Trophoblast cell (in vitro differentiated cells and primary cell): ENCODE data around the gene UVSSA.

ENCODE experiments used
- DNase-seq, 2 donors: peaks; one replicate each; pipeline ENCODE4 v3.0.0-alpha.2; 2016
- H2AFZ ChIP-seq: 2 replicates; pipeline ENCODE4 v1.6.1; 2013; ENCODE audit warnings: low read length, moderate library complexity, mild to moderate bottlenecking; ENCODE audit not compliant: insufficient read depth, poor library complexity
- H2AK5ac ChIP-seq: 2 replicates; pipeline ENCODE4 v1.6.1; 2013; ENCODE audit warnings: mild to moderate bottlenecking, low read length
- H2BK120ac ChIP-seq: 2 replicates; pipeline ENCODE4 v1.6.1; 2013; ENCODE audit warnings: low read length, mild to moderate bottlenecking, moderate library complexity; ENCODE audit not compliant: insufficient read depth, poor library complexity
- H2BK12ac ChIP-seq: 2 replicates; pipeline ENCODE4 v1.6.1; 2013; ENCODE audit warnings: mild to moderate bottlenecking, low read length, moderate library complexity
- H2BK5ac ChIP-seq: 2 replicates; pipeline ENCODE4 v1.6.1; 2013; ENCODE audit warnings: low read length, low read depth, moderate library complexity, mild to moderate bottlenecking; ENCODE audit not compliant: poor library complexity
- H3K14ac ChIP-seq: 2 replicates; pipeline ENCODE4 v1.6.1; 2013; ENCODE audit warnings: mild to moderate bottlenecking, low read length
- H3K18ac ChIP-seq: 2 replicates; pipeline ENCODE4 v1.6.1; 2013; ENCODE audit warnings: mild to moderate bottlenecking, low read length
- H3K23ac ChIP-seq: 2 replicates; pipeline ENCODE4 v1.6.1; 2013; ENCODE audit warnings: low read length
- H3K27ac ChIP-seq: 2 replicates; pipeline ENCODE4 v1.5.1; 2013; ENCODE audit warnings: low read depth, mild to moderate bottlenecking, inconsistent platforms, low read length, moderate library complexity
- H3K27me3 ChIP-seq: 2 replicates; pipeline ENCODE4 v1.6.1; 2013; ENCODE audit warnings: inconsistent platforms, mild to moderate bottlenecking, low read length, moderate library complexity; ENCODE audit not compliant: insufficient read depth
- H3K36me3 ChIP-seq, 2 experiments: 1 replicate in 1 of 2; 2 replicates in 1 of 2; pipeline ENCODE4 v1.6.1; 2013; ENCODE audit warnings: low read length in 2 of 2, mild to moderate bottlenecking in 2 of 2, moderate library complexity in 1 of 2; ENCODE audit not compliant: insufficient read depth in 2 of 2, control insufficient read depth in 1 of 2
- H3K4ac ChIP-seq: 2 replicates; pipeline ENCODE4 v1.6.1; 2013; ENCODE audit warnings: low read depth, mild to moderate bottlenecking, low read length, moderate library complexity
- H3K4me1 ChIP-seq, 2 experiments: 1 replicate in 1 of 2; 2 replicates in 1 of 2; pipeline ENCODE4 v1.6.1; 2013; ENCODE audit warnings: low read length in 2 of 2, mild to moderate bottlenecking in 2 of 2, moderate library complexity in 1 of 2; ENCODE audit not compliant: insufficient read depth in 2 of 2, control insufficient read depth in 1 of 2
- H3K4me2 ChIP-seq: 2 replicates; pipeline ENCODE4 v1.6.1; 2013; ENCODE audit warnings: inconsistent platforms, mild to moderate bottlenecking, low read length, moderate library complexity
- H3K4me3 ChIP-seq: 2 replicates; pipeline ENCODE4 v1.5.1; 2013; ENCODE audit warnings: mild to moderate bottlenecking, low read depth, low read length, inconsistent platforms
- H3K79me1 ChIP-seq: one replicate; pipeline ENCODE4 v1.6.1; 2013; ENCODE audit warnings: low read length
- H3K79me2 ChIP-seq: 2 replicates; pipeline ENCODE4 v1.6.1; 2013; ENCODE audit warnings: low read length, mild to moderate bottlenecking; ENCODE audit not compliant: control insufficient read depth, insufficient read depth, poor library complexity
- H3K9ac ChIP-seq: 2 replicates; pipeline ENCODE4 v1.6.1; 2013; ENCODE audit warnings: mild to moderate bottlenecking, low read length
- H3K9me3 ChIP-seq: 2 replicates; pipeline ENCODE4 v1.6.1; 2013; ENCODE audit warnings: low read depth, mild to moderate bottlenecking, control low read depth, inconsistent platforms, low read length; ENCODE audit not compliant: insufficient read depth
- H4K12ac ChIP-seq: 2 replicates; pipeline ENCODE4 v1.6.1; 2013; ENCODE audit warnings: low read depth, mild to moderate bottlenecking, low read length, moderate library complexity
- H4K8ac ChIP-seq: 2 replicates; pipeline ENCODE4 v1.6.1; 2013; ENCODE audit warnings: low read depth, mild to moderate bottlenecking, low read length, moderate library complexity
- H4K91ac ChIP-seq: one replicate; pipeline ENCODE4 v1.6.1; 2013; ENCODE audit warnings: low read depth, mild to moderate bottlenecking, low read length, moderate library complexity
- WGBS: extraction: QIAGEN DNeasy Blood & Tissue Kit; methylation state at CpG from one replicate; pipeline ENCODE4 v1.1.7; 2013; ENCODE audit warnings: missing lambda C conversion rate; ENCODE audit not compliant: insufficient read length, insufficient coverage; ENCODE audit errors: extremely low coverage; 5-methylcytosine and 5-hydroxymethylcytosine counted together

UVSSA gene

DNA sequence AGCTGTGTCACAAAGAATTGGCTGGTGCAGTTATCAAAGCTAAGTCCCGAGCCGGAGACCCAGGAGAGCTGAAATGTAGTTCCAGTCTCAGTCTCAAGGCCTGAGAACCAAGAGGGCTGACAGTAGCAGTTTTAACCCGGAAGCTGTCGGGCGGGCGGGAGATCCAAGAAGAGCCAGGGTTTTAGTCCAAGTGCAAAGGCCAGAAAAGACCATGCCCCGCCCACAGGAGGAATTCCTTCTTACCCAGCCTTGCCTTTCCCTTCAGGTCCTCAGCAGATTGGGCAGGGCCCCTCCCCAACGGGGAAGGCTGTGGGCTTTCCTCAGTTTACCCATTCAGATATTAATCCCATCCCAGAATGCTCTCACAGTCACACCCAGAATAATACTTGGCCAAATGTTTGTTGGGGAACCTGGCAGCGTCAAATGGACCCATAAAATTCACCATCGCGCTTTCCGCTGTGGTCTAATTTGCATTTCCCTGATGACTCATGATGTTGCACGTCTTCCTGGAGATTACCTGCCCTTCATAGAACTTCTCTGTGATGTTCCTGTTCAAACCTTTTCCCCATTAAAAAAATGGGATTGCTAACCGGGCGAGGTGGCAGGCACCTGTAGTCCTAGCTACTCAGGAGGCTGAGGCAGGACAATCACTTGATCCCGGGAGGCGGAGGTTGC lies 41.1 kb upstream of the UVSSA start:
- Histone ChIP-seq H2AFZ (no peak overlapping the region), H3K79me1 (no peaks in the 10 kb centered on the region), H2BK120ac (no peak overlapping the region), H3K4me2 (no peak overlapping the region), H3K4ac (peak overlapping the region; percentile 39), H4K12ac (no peak overlapping the region), H3K27ac (no peak overlapping the region), H3K79me2 (peaks cover 17% of the 10 kb centered on the region), H3K9me3 (peaks cover 2% of the 10 kb centered on the region), H2BK5ac (no peak overlapping the region), H4K91ac (no peak overlapping the region), H2BK12ac (no peak overlapping the region), H3K9ac (no peak overlapping the region), H3K14ac (no peak overlapping the region), H3K18ac (no peak overlapping the region), H3K4me3 (no peak overlapping the region), H4K8ac (no peak overlapping the region), H3K23ac (no peak overlapping the region), H3K4me1 (peaks cover 15 to 22% of the 10 kb centered on the region in 2 experiments), H2AK5ac (no peak overlapping the region), H3K27me3 (no peaks in the 10 kb centered on the region), H3K36me3 (peaks cover 7 to 28% of the 10 kb centered on the region in 2 experiments)
- no peak for DNase-seq
- no CpG with 5 or more reads among the region's 17 CpGs for WGBS

DNA sequence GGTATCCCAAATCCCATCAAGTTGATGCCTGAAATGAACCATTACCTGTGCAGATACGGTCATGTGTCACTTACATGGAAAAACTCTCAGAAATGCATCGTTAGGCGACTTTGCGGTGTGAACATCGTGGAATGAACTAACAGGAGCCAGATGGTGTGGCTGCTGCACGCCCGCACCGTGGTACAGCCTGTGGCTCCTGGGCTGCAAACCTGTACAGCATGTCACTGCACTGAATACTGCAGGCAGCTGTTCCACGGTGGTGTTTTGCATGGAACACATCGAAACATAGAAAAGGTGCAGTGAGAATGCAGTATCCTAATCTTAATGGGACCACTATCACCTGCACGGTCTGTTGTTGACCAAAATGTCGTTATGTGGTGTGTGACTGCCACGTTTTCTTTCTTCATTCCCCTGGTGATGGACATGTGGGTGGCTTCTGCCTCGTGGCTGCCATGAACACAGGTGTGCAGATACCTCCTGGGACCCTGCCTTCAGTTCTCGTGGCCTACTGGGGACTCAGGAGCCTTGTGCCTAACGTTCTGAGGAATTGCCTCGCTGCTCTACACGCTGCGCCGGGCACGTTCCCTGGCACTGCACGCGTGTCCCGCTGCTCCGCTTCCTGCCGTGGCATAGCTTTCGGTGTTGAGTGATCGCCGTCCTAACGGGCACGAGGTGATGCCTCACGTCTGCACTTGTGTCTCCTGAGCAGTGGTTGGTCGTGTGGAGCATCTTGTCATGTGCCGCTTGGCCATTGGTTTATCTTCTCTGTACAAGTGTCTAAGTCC lies 38.9 kb upstream of the UVSSA start:
- no peak overlapping the region for H3K23ac ChIP-seq
- no peak overlapping the region for H2BK12ac ChIP-seq
- H3K18ac ChIP-seq: no peak overlapping the region
- no peaks in the 10 kb centered on the region for H3K79me1 ChIP-seq
- H2BK5ac ChIP-seq: no peak overlapping the region
- H4K8ac ChIP-seq: no peak overlapping the region
- no peak overlapping the region for H3K9ac ChIP-seq
- no peak overlapping the region for H3K14ac ChIP-seq
- H3K9me3 ChIP-seq: peaks cover 2% of the 10 kb centered on the region
- no peak overlapping the region for H3K4me3 ChIP-seq
- H3K27me3 ChIP-seq: no peaks in the 10 kb centered on the region
- peaks cover 15 to 22% of the 10 kb centered on the region in 2 experiments for H3K4me1 ChIP-seq
- peak in 1 of 2 donors; percentile 32 for DNase-seq
- H4K12ac ChIP-seq: no peak overlapping the region
- H2BK120ac ChIP-seq: no peak overlapping the region
- no peak overlapping the region for H4K91ac ChIP-seq
- no peak overlapping the region for H3K4ac ChIP-seq
- peaks cover 15% of the 10 kb centered on the region for H3K79me2 ChIP-seq
- H3K4me2 ChIP-seq: no peak overlapping the region
- no peak overlapping the region for H2AFZ ChIP-seq
- peaks cover 21 to 40% of the 10 kb centered on the region in 2 experiments for H3K36me3 ChIP-seq
- WGBS: no CpG with 5 or more reads among the region's 34 CpGs
- H2AK5ac ChIP-seq: no peak overlapping the region
- no peak overlapping the region for H3K27ac ChIP-seq

DNA sequence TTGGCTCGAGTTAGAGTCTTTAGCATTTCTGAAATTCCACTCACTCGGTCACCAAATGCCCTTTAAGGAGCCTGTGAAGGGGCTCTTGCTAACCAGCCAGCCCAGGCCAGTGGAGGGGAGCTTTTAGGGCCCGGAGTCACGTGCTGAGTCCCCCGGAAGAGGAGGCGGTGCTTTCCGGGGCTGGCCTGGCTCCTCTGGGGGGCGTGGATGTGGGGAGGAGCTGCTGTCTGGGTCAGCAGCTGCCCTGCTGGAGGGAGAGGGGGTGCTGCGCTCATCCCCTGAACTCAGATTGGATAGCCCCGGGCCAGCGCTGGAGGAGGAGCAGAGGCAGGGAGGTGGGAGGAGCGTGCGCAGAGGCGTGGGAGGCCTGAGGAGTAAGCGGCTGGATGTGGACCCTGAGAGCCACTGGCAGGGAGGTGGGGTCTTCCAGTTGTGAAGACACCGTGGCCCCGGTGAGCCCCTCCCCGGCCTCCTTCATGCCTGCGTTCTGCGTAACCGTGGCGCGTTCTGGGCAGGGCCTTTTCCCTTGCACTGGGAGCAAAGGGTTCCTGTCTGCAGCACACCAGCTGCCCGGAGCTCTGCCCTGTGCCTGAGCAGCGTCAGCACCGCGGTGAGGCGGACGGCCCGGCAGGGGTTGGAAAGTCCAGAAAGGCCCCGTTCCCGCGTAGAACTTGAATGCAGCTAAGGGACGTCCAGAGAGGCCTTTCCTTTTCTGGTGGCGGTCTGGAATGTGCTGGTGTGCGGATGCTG lies 37.6 kb upstream of the UVSSA start:
- H3K9ac ChIP-seq: peak overlapping the region; percentile 20
- H3K9me3 ChIP-seq: peaks cover 2% of the 10 kb centered on the region
- H3K36me3 ChIP-seq: peaks cover 28 to 47% of the 10 kb centered on the region in 2 experiments
- H3K18ac ChIP-seq: peak overlapping the region; percentile 34
- H3K4me1 ChIP-seq: peaks cover 15 to 22% of the 10 kb centered on the region in 2 experiments
- H4K8ac ChIP-seq: no peak overlapping the region
- no peaks in the 10 kb centered on the region for H3K79me1 ChIP-seq
- peak overlapping the region; percentile 55 for H3K27ac ChIP-seq
- no peak overlapping the region for H3K14ac ChIP-seq
- H2BK5ac ChIP-seq: peak overlapping the region; percentile 12
- DNase-seq: peak; percentile 57 to 75
- no peak overlapping the region for H2BK120ac ChIP-seq
- no peak overlapping the region for H2BK12ac ChIP-seq
- H2AFZ ChIP-seq: no peak overlapping the region
- WGBS: no CpG with 5 or more reads among the region's 36 CpGs
- no peak overlapping the region for H2AK5ac ChIP-seq
- peak overlapping the region; percentile 62 for H3K4ac ChIP-seq
- peaks cover 15% of the 10 kb centered on the region for H3K79me2 ChIP-seq
- H3K4me2 ChIP-seq: peak overlapping the region; percentile 67
- no peak overlapping the region for H4K91ac ChIP-seq
- peak overlapping the region; percentile 47 for H3K4me3 ChIP-seq
- no peak overlapping the region for H4K12ac ChIP-seq
- no peaks in the 10 kb centered on the region for H3K27me3 ChIP-seq
- no peak overlapping the region for H3K23ac ChIP-seq

DNA sequence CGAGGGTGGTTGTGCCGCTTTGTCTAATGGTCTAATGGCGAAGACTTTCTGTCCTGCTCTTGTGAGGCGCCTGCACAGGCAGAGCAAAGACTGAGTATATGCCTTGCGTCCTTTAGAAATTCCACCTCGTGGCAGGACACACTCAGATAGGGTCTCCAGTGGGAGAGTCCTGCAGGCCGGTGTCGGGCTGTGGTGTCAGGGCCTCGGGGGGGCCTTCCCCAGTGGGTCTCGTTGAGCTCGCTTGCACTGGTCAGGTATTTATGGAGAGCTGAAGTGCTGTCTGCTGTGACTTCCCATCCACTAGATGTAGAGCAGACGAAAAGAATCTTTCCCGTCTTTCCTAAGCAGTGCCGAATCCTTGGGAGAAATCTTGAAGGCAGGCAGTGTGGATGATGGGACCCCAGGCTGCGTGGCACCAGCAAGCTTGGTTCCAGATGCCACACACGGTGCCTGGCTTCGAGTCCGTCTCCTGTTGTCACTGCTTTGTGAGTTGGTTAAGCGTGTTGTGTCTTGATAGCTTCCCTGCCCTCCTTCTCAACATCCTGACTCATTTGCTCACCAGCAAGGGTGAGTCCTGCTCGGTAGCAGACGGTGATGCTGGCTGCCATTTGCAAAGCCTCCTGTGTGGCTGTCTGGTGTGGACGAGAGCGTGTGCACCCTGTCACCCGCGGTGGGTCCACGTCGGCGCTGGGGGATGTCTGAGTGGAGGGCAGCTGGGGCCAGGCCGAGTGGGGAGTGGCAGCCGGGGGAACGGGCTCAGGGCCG lies 36.8 kb upstream of the UVSSA start:
- no peak for DNase-seq
- no peak overlapping the region for H4K91ac ChIP-seq
- no peaks in the 10 kb centered on the region for H3K79me1 ChIP-seq
- peak overlapping the region; percentile 62 for H3K4ac ChIP-seq
- no peak overlapping the region for H4K12ac ChIP-seq
- H2AFZ ChIP-seq: no peak overlapping the region
- no peak overlapping the region for H3K18ac ChIP-seq
- no peak overlapping the region for H4K8ac ChIP-seq
- H3K27ac ChIP-seq: no peak overlapping the region
- H3K4me2 ChIP-seq: peak overlapping the region; percentile 67
- no peak overlapping the region for H3K23ac ChIP-seq
- H3K27me3 ChIP-seq: no peaks in the 10 kb centered on the region
- peaks cover 15% of the 10 kb centered on the region for H3K79me2 ChIP-seq
- H2AK5ac ChIP-seq: no peak overlapping the region
- peak overlapping the region; percentile 47 for H3K4me3 ChIP-seq
- peaks cover 15 to 20% of the 10 kb centered on the region in 2 experiments for H3K4me1 ChIP-seq
- no peak overlapping the region for H2BK12ac ChIP-seq
- WGBS: no CpG with 5 or more reads among the region's 32 CpGs
- peak overlapping the region; percentile 20 for H3K9ac ChIP-seq
- H3K14ac ChIP-seq: no peak overlapping the region
- H3K9me3 ChIP-seq: peaks cover 2% of the 10 kb centered on the region
- H3K36me3 ChIP-seq: peaks cover 34 to 51% of the 10 kb centered on the region in 2 experiments
- H2BK120ac ChIP-seq: no peak overlapping the region
- no peak overlapping the region for H2BK5ac ChIP-seq
